ENCODE results near the gene RNF150.

DNA sequence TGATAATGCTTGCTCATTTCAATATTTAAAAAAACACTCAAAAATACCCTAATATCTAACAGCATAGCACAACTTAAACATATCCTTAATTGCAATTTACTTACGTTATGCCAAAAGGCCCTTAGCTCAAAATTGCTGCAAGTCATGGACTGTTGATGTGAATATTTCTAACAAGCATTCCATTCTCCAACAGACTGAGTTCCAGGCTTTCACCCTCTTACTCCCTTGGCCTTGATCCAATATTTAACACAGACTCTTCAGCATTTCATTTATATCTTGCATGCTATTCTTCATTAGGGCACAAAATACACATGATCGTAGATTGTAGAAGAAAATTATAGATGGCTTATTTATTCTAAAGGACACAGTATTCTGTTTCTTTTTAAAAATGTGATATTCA lies 96.5 kb downstream of the RNF150 start:
- no peak for TF ChIP-seq HDAC6 (IDR thresholded peaks at IDR 0.05; ENCODE audit: low read depth, low read length)
- TF ChIP-seq, protein P1, sequence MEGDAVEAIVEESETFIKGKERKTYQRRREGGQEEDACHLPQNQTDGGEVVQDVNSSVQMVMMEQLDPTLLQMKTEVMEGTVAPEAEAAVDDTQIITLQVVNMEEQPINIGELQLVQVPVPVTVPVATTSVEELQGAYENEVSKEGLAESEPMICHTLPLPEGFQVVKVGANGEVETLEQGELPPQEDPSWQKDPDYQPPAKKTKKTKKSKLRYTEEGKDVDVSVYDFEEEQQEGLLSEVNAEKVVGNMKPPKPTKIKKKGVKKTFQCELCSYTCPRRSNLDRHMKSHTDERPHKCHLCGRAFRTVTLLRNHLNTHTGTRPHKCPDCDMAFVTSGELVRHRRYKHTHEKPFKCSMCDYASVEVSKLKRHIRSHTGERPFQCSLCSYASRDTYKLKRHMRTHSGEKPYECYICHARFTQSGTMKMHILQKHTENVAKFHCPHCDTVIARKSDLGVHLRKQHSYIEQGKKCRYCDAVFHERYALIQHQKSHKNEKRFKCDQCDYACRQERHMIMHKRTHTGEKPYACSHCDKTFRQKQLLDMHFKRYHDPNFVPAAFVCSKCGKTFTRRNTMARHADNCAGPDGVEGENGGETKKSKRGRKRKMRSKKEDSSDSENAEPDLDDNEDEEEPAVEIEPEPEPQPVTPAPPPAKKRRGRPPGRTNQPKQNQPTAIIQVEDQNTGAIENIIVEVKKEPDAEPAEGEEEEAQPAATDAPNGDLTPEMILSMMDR (IDR thresholded peaks at IDR 0.05; ENCODE audit: control extremely low read depth in 1 of 3, insufficient read depth in 1 of 3, low read depth in 1 of 3, low read length in 3 of 3), result no peak
- TF ChIP-seq POLR2A (IDR thresholded peaks at IDR 0.05; ENCODE audit: control extremely low read depth in 1 of 2, low read depth in 2 of 2, low read length in 2 of 2), result no peak
- TF ChIP-seq, protein P2, sequence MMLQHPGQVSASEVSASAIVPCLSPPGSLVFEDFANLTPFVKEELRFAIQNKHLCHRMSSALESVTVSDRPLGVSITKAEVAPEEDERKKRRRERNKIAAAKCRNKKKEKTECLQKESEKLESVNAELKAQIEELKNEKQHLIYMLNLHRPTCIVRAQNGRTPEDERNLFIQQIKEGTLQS (IDR thresholded peaks at IDR 0.05; ENCODE audit: insufficient read depth, low read depth, low read length), result no peak
- TF ChIP-seq JUND (IDR thresholded peaks at IDR 0.05; ENCODE audit: low read length), result no peak
- TF ChIP-seq, protein P3, sequence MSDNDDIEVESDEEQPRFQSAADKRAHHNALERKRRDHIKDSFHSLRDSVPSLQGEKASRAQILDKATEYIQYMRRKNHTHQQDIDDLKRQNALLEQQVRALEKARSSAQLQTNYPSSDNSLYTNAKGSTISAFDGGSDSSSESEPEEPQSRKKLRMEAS (IDR thresholded peaks at IDR 0.05), result no peak

Data from H1 (cell line).